Medulla oblongata (tissue), 1 donor: Measurements from ENCODE around the gene SRSF9.
"Not testable (repeated sequence)": the region's sequence is repeated elsewhere in the genome, so short reads cannot be mapped to it uniquely, and the experiment has no call there.

Source experiments
- DNase-seq: peaks from one replicate; pipeline ENCODE4 v3.0.0-alpha.2; 2015; ENCODE audit errors: extremely low spot score

Gene SRSF9, protein sequence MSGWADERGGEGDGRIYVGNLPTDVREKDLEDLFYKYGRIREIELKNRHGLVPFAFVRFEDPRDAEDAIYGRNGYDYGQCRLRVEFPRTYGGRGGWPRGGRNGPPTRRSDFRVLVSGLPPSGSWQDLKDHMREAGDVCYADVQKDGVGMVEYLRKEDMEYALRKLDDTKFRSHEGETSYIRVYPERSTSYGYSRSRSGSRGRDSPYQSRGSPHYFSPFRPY

DNA sequence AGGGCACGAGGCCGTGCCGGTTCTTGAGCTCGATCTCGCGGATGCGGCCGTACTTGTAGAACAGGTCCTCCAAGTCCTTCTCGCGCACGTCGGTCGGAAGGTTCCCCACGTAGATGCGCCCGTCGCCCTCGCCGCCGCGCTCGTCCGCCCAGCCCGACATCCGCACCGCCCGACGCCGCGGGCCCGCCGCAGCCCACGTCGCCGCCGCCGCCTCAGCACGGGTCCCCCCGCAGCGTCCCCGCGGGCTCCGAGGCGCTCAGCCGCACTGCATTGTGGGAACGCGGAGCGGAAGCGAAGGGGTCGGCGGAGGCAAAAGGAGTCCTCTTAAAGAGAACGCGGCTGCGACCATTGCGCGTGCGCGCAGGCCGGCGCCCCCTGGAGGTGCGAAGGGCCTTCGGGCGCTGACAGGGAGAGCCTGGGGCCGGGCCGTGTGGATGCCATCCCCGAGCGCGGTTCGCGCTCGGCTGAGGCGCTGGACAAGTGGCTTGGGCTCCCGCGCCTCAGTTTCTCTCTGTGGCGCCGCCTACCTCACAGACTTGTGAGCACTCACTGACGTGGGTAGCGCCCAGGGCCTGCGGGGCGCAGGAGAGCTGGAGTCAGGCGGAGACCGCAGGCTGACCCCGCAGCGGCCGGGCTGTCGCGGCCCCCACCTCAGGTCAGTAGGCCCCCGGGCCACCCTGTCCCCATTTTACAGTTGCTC lies at the start of gene SRSF9:
SRSF9 (minus strand) TSS at position 299 of the 700 bp plus-strand sequence; CDS start at position 160, 139 bp downstream.
- peak; percentile 97 for DNase-seq

- not testable (repeated sequence) for DNase-seq
Observed at GRCh38 chr12:120519324-120519723, 49.8 kb upstream of the SRSF9 start.

DNA sequence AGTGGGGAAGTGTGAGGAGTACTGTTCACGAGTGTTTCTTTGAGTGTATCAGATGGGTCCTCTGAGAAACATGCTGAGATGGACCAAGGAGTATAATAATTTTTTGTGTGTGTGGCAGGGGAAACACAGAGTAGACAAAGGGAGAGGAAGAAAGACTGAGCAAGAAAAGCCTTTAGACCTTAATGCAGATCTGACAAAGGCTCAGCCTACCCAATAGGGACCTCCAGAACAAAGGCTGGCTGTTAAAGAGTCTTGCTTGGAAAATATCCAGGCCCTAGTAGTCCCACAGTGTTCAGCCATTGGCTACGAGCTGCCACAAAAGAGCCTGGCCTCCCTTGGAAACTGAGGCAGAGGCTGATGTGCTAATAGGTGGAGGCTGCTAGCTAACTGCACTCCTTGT lies 45.9 kb upstream of the SRSF9 start:
- peak; percentile 73 for DNase-seq

DNA sequence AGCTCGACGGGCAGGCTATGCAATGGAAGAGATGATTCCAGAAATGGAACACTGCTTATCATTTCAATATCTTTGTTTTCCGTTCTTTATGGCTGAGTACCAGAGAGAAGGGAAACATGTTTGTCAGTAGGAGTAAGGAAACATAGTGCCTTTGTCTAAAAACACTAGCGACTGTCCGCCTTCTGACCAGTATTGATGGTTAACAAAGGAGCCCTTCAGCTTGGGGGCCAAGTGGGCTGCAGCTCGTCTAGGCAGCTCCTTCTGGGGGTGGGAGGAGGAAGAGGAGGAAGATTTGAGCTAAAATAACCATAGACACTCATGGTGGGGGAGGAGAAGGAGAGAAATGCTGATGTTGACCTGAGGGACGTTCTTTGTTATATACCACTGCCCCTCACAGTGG lies 44.5 kb upstream of the SRSF9 start:
- peak; percentile 89 for DNase-seq

GRCh38 chr12:120508537-120508936 lies 39.0 kb upstream of the SRSF9 start:
- no peak for DNase-seq

DNA sequence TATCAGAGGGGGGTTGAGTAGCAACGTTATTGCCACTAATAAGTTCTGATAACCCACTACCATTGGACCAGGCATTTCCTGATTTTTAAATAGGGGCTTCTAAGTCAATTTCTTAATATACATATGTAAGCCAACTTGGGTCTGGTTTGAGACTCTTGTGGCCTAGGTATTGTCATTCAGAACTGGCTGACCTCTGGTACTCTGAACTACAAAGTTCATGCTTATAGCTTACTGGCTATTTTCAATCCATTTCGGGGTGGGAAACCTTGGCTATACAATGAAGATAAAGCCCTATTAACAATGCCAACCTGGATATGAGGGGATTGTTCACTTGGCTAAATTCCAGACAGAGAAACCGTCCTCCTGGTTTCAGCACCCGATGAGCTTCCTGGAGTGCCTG lies 35.0 kb upstream of the SRSF9 start:
- no peak for DNase-seq

DNA sequence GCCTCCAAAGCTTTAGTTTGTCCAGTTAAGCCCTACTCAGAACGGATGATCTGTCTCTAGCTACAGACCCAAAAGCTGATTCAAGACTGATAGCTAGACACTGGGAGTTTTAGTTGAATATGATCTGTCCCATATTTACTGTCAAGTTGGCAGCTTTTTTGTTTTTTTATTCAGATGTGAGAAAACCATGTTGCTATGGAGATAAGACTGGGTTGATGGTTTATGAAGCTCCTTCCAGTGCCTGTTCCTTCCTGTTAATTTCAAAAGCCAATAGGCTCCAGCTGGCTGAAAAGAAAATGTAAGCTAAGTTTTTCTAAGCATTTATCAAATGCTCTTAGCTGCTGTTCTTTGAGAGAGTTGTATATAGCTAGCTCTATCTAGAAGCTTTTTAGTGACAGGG lies 31.0 kb upstream of the SRSF9 start:
- no peak for DNase-seq

- DNase-seq: no peak
Observed at GRCh38 chr12:120498870-120499515, 29.4 kb upstream of the SRSF9 start.

- DNase-seq: no peak
Observed at GRCh38 chr12:120497524-120498150, 28.1 kb upstream of the SRSF9 start.

GRCh38 chr12:120496413-120497340 lies 27.1 kb upstream of the SRSF9 start:
- peak; percentile 83 for DNase-seq

- DNase-seq: peak; percentile 95
Observed at GRCh38 chr12:120495731-120496412, 26.3 kb upstream of the SRSF9 start, which contains the start of gene DYNLL1. DYNLL1 (plus strand) TSS chr12:120496113; CDS start chr12:120496422, 309 bp downstream.

DNA sequence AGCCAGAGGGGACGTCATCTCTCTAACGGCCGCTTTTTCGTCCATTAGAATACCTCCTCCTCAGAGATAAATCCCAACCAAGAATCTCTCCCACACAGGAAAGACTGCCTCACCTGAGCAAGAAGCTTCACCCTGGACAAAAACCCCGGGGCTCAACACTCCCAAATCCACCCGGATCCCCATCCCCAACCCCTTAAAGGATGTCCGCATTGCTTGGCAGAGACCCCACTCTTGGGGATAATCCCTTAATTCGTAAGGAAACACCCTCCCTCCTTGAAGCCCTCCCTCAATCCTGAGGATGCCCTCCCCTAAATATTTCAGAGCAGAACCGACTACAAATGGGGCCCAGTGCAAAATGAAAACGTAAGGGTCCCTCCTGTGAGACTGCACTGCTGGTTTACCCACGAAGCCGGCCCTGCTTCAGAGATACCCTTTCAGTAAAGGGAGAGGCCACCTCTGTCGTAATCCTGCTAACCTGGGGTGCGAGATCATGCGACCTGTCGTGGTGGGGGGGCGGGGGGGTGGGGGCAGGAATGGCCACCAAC lies 25.7 kb upstream of the SRSF9 start:
- no peak for DNase-seq

DNA sequence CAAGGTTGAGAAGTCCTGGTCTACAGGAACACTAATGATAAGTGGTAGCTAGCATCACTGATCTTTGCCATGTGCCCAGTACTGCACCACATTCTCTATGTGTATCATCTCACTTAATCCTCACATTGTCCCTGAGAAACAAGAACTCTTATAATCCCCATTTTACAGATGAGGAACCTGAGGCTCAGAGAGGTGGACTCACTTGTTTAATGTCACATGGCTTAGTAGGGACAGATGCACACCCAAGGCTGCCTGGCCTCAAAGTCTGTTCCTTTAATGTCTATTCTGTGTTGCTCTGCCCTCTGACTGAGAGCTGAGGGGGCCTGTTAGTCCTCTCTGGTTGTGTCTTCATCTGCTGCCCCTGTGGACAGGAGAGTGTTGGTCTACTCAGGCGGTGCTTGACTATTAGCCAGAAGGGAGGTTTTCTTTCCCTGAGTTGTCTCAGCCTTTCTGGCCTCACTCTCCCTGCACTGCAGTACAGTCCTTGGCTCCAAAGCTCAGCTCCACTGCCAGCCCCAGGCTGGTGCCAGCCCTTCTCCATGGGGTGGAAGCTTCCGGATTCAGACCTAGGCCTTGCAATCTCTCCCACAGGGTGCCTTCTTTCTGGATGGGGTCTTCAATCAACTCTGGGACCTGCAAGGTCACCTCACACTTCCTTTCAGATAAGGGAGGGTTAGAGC lies 21.4 kb upstream of the SRSF9 start:
- peak; percentile 75 for DNase-seq

GRCh38 chr12:120490325-120490724 lies 20.8 kb upstream of the SRSF9 start:
- DNase-seq: no peak

GRCh38 chr12:120489018-120489417 lies 19.5 kb upstream of the SRSF9 start:
- no peak for DNase-seq

GRCh38 chr12:120488057-120488640 lies 18.6 kb upstream of the SRSF9 start:
- DNase-seq: peak; percentile 63

- DNase-seq: not testable (repeated sequence)
Observed at GRCh38 chr12:120487552-120487951, 18.0 kb upstream of the SRSF9 start.

GRCh38 chr12:120485961-120486881 lies 16.7 kb upstream of the SRSF9 start:
- no peak for DNase-seq
